Mammary epithelial cell (primary cell): Measurements from ENCODE around the gene SKIL.

Experiments
- CTCF ChIP-seq, 2 donors: IDR thresholded peaks in 1 of 2; conservative IDR thresholded peaks in 1 of 2; 2 replicates each; pipeline ENCODE4 v1.5.1; 2011 to 2012; ENCODE audit warnings: inconsistent platforms in 2 of 2, low read length in 2 of 2, mild to moderate bottlenecking in 2 of 2, control low read depth in 1 of 2, low read depth in 1 of 2; ENCODE audit not compliant: insufficient read depth in 1 of 2; ENCODE audit errors: extremely low read depth in 1 of 2
- EZH2 ChIP-seq: IDR thresholded peaks from 2 replicates; pipeline ENCODE4 v1.6.1; 2012; ENCODE audit warnings: low read length, inconsistent platforms, borderline replicate concordance

- TF ChIP-seq CTCF (conservative IDR thresholded peaks at IDR 0.05 in 1 of 2, IDR thresholded peaks at IDR 0.05 in 1 of 2; ENCODE audit: extremely low read depth in 1 of 2, insufficient read depth in 1 of 2, low read depth in 1 of 2, low read length in 2 of 2): no peak
- no peak for TF ChIP-seq EZH2
Measured at GRCh38 chr3:170386468-170386867, 29.0 kb downstream of the SKIL start.
